Activated naive CD4-positive, alpha-beta T cell treated with anti-CD3 and anti-CD28 coated beads, Interleukin-2, amount 50 U/mL, for 24 hours (primary cell): Measurements from ENCODE around the gene CLMP.
A peak's percentile ranks its signal among the peaks of the same experiment; 100 is the strongest.

ENCODE experiments used
- H3K27ac Mint-ChIP-seq: one replicate; pipeline ENCODE4 v1.8.0; 2021; ENCODE audit warnings: mild to moderate bottlenecking, mixed read lengths
- H3K27me3 Mint-ChIP-seq: one replicate; pipeline ENCODE4 v1.8.0; 2021; ENCODE audit warnings: mixed read lengths
- H3K36me3 Mint-ChIP-seq: one replicate; pipeline ENCODE4 v1.8.0; 2021; ENCODE audit warnings: mixed read lengths
- H3K4me1 Mint-ChIP-seq: one replicate; pipeline ENCODE4 v1.8.0; 2021; ENCODE audit warnings: mixed read lengths
- H3K4me3 Mint-ChIP-seq: one replicate; pipeline ENCODE4 v1.8.0; 2021; ENCODE audit warnings: mild to moderate bottlenecking, mixed read lengths
- H3K9me3 Mint-ChIP-seq: one replicate; pipeline ENCODE4 v1.8.0; 2021; ENCODE audit warnings: mixed read lengths

Gene CLMP

DNA sequence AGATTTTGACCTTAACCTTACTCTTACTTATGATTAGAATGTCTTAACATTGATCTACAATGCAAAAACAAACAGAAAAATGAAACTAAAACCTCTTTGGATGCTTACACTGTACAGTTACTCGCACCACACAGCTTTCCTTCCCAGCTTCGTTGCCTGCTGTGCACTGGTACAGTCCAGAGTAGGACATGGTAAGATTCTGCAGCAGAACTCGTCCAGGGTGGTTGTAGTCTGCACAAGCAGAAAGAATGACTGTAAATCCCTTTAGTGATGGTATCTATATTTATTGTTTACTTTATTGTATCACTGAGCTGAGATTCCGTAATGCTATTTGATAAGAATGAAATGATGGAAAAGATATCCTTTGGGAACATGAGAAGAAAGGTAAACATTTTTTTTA lies 112.1 kb downstream of the CLMP start:
- Mint-ChIP-seq H3K9me3 (no peaks in the 10 kb centered on the region), H3K27ac (peak overlapping the region; percentile 15), H3K36me3 (no peaks in the 10 kb centered on the region), H3K4me3 (peak overlapping the region; percentile 68), H3K4me1 (peaks cover 50% of the 10 kb centered on the region), H3K27me3 (no peaks in the 10 kb centered on the region)

DNA sequence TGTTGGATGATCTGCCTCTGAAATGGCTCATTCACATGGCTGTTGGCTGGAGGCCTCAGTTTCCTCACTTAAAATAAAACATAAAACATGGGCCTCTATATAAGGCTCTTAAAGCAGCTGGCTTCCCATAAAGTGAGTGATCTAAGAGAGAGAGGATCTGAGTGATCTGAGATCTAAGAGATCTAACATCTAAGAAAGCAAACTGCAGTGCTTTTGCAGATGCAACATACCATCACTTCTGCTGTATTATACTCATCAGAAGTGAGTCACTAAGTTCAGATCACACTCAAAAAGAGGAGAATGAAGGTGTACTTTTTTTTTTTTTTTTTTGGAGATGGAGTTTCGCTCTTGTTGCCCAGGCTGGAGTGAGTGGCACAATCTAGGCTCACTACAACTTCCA lies 115.0 kb downstream of the CLMP start:
- Mint-ChIP-seq H3K4me1 (peaks cover 35% of the 10 kb centered on the region), H3K27me3 (no peaks in the 10 kb centered on the region), H3K27ac (no peak overlapping the region), H3K4me3 (no peak overlapping the region), H3K36me3 (no peaks in the 10 kb centered on the region), H3K9me3 (no peaks in the 10 kb centered on the region)

DNA sequence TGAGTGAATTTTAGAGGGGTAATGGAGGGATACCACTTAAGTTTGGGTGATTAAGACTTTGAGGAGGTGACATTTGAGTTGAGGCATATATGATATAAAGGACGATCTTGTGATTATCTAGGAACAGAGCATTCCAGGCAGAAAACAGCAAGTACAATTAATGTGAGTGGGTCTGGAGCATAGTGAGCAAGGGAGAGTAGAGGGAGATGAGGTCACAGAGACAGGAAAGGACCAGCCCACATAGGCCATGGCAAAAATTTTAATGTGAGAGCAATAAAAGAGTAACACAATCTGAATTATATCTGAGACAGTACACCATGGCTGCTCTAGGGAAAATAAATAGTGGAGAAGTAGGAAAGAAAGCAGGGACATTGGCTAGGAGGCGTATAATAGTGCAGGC lies 118.6 kb downstream of the CLMP start:
- Mint-ChIP-seq H3K9me3 (no peaks in the 10 kb centered on the region), H3K4me1 (peaks cover 34% of the 10 kb centered on the region), H3K4me3 (no peak overlapping the region), H3K27me3 (no peaks in the 10 kb centered on the region), H3K36me3 (no peaks in the 10 kb centered on the region), H3K27ac (no peak overlapping the region)

DNA sequence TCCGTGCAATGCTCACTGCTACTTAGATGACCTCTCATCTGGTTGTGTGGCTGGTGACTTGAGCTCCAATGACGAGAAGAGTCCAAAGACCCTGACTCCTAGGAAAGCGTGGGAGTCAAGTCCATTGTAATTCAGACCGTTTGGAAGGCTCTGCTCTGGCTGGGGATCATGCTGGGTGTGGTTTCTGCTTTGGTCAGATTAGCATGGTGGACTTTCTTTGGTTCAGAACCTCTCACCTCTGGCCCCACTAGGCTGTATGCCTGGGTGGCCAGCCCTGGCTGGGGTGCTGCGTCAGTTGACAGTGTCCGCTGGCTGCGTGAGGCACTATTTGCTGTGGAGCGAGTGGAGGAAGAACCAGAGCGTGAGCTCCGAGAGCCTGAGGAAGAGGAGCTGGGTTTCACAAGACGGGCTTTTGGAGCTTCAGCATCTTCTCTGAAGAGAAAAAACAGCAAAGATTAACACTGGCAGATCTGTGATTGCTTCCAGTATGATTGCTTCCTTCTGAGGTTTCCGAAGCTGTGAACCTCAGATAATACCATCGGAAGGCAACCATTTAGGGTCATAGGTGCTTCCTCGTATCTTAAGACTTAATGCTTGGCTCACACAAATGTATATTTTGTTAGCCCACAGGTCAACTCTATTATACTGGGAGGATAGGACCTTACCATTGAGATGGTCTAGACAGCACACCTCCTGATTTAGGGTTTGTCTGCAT lies 121.5 kb downstream of the CLMP start:
- Mint-ChIP-seq H3K36me3 (no peaks in the 10 kb centered on the region), H3K27ac (peak overlapping the region; percentile 47), H3K9me3 (no peaks in the 10 kb centered on the region), H3K4me3 (no peak overlapping the region), H3K27me3 (no peaks in the 10 kb centered on the region), H3K4me1 (peaks cover 57% of the 10 kb centered on the region)

DNA sequence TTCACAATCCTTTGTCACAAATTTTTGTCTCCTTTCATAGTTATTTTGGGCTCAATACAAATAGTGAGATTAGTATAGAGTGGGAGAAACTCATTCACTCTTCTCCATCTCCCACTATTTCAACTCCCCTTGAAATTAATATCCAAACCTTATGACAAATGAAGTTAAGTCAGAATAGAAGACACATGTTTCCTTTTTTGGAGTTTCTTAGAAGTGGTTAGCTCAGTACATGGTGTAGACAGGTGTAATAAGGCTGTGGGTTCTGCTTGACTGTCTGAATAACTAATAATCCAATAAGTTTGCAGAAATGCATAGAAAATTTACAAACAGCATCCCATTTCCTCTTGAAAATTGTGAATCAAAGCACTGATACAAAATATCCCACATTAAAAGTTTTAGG lies 122.3 kb downstream of the CLMP start:
- Mint-ChIP-seq H3K9me3 (no peaks in the 10 kb centered on the region), H3K4me1 (peaks cover 60% of the 10 kb centered on the region), H3K27ac (peak overlapping the region; percentile 76), H3K4me3 (peak overlapping the region; percentile 9), H3K27me3 (no peaks in the 10 kb centered on the region), H3K36me3 (no peaks in the 10 kb centered on the region)

- no peaks in the 10 kb centered on the region for H3K36me3 Mint-ChIP-seq
- H3K27me3 Mint-ChIP-seq, result no peaks in the 10 kb centered on the region
- peaks cover 60% of the 10 kb centered on the region for H3K4me1 Mint-ChIP-seq
- peak overlapping the region; percentile 76 for H3K27ac Mint-ChIP-seq
- no peaks in the 10 kb centered on the region for H3K9me3 Mint-ChIP-seq
- H3K4me3 Mint-ChIP-seq, result no peak overlapping the region
Measured at GRCh38 chr11:123072332-123072761, 122.7 kb downstream of the CLMP start.

DNA sequence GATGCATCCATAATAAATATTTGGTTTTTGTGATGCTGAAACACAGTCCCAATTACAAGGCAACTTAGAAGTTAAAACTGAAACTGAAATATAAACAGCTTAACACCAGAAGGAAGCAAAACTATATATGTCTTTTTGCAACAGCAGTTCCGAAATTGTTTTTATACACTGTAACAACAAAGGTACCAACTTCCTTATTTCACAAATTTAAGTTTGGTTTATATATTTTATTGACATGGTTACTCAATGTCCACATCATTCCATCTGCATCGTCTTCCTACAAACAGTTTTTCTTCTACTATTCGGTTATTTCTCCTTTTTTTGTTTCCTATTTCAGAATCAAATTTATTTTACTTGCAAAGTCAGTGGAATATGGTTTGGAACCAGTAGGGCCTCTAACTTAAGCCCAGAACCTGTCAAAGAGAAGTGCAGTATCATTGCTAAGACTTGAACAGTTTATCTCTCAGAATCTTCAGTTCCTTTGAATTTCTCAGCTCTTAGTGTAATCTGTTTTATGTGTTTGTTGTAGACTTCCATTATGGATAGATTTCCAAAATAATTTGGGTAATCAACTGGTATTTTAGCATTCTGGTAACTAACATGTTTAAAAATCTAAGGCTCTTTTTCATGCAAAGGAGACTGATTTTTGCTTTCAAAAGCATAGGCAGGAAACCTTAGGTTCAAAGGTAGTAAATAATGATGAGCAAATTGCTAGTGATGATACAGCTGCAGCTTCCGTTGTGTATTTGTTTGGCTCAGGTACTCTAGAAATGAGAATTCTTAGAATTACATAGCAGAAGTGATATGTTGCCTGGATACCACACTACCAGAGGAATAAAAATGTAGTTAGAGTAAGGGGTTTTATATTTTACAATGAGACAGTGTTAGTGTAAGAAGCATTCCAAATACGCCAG lies 124.9 kb downstream of the CLMP start:
- Mint-ChIP-seq H3K27me3 (no peaks in the 10 kb centered on the region), H3K9me3 (no peaks in the 10 kb centered on the region), H3K36me3 (no peaks in the 10 kb centered on the region), H3K4me3 (peak overlapping the region; percentile 89), H3K4me1 (peaks cover 65% of the 10 kb centered on the region), H3K27ac (peak overlapping the region; percentile 92)

DNA sequence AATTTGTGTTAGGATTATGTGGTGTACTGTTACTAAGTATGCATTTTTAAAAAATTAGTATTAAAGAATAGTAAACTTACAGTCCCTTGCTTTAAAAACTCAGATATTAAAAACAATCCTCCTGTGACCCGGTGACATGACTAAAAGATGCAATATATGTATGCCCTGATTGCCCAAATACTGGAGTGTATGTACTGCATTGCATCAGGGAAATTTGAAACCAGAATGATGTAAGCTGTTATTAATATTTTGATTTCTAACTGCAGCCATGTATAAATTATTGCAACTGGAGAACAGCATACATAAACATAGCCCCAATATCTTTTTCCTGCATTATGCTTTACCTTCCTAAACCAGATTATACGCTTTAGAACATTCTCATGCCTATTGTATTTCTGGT lies 129.4 kb downstream of the CLMP start:
- peaks cover 45% of the 10 kb centered on the region for H3K4me1 Mint-ChIP-seq
- peak overlapping the region; percentile 86 for H3K27ac Mint-ChIP-seq
- no peaks in the 10 kb centered on the region for H3K9me3 Mint-ChIP-seq
- H3K36me3 Mint-ChIP-seq, result peaks cover 12% of the 10 kb centered on the region
- no peaks in the 10 kb centered on the region for H3K27me3 Mint-ChIP-seq
- H3K4me3 Mint-ChIP-seq, result peak overlapping the region; percentile 47

GRCh38 chr11:123063826-123064657 lies 131.0 kb downstream of the CLMP start:
- peak overlapping the region; percentile 98 for H3K27ac Mint-ChIP-seq
- H3K27me3 Mint-ChIP-seq, result no peaks in the 10 kb centered on the region
- peak overlapping the region; percentile 99 for H3K4me3 Mint-ChIP-seq
- H3K36me3 Mint-ChIP-seq, result peaks cover 28% of the 10 kb centered on the region
- peaks cover 31% of the 10 kb centered on the region for H3K4me1 Mint-ChIP-seq
- H3K9me3 Mint-ChIP-seq, result no peaks in the 10 kb centered on the region

GRCh38 chr11:123062892-123063825 lies 131.9 kb downstream of the CLMP start:
- no peaks in the 10 kb centered on the region for H3K9me3 Mint-ChIP-seq
- peak overlapping the region; percentile 99 for H3K4me3 Mint-ChIP-seq
- H3K4me1 Mint-ChIP-seq, result peaks cover 31% of the 10 kb centered on the region
- peaks cover 37% of the 10 kb centered on the region for H3K36me3 Mint-ChIP-seq
- no peaks in the 10 kb centered on the region for H3K27me3 Mint-ChIP-seq
- H3K27ac Mint-ChIP-seq, result peak overlapping the region; percentile 98

- Mint-ChIP-seq H3K27ac (peak overlapping the region; percentile 98), H3K4me1 (peaks cover 39% of the 10 kb centered on the region), H3K27me3 (no peaks in the 10 kb centered on the region), H3K4me3 (peak overlapping the region; percentile 99), H3K36me3 (peaks cover 44% of the 10 kb centered on the region), H3K9me3 (no peaks in the 10 kb centered on the region)
Measured at GRCh38 chr11:123062158-123062891, 132.7 kb downstream of the CLMP start.

DNA sequence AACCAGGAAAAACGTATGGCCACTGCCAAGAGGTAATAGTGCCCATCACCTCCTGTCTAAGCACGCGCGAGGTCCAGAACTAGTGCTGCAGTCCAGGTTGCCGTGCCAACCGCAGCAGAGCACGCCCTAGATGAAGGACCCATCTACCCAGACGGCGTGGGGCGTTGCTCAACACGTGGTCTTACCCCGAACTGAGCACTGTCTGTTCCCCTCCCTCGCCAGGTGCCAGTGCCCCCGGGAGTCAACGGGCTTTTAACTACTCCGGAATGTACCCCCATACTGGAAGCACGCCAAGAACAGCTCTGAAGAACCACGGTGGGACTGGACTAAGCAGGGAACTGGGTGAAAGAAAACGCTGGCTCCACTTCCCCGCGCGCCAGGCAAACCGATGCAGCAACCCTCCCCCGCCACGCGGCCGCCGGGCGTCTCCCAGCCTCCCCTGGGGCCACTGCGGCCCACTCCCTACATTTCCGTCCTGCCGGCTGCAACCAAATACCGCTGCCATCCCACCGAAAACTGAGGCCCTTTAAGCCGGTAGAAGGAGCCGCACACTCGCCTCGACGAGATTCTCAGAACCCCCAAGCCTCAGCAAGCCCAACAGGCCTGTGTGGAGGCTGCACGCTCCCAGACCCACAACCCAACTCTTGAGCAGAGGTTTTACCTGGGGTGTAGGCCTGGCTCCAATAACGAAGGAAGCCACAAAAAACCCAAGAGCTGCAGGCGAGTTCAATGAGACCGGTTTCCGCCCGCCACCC lies 133.5 kb downstream of the CLMP start, which contains the start of gene HSPA8:
HSPA8 (minus strand) TSS at position 734 of the 755 bp plus-strand sequence. CDS start 812 bp downstream, outside the sequence.
- no peaks in the 10 kb centered on the region for H3K9me3 Mint-ChIP-seq
- no peaks in the 10 kb centered on the region for H3K27me3 Mint-ChIP-seq
- H3K4me1 Mint-ChIP-seq, result peaks cover 46% of the 10 kb centered on the region
- peaks cover 46% of the 10 kb centered on the region for H3K36me3 Mint-ChIP-seq
- peak within 1 kb of the TSS; percentile 99 for H3K4me3 Mint-ChIP-seq
- peak within 1 kb of the TSS; percentile 98 for H3K27ac Mint-ChIP-seq

DNA sequence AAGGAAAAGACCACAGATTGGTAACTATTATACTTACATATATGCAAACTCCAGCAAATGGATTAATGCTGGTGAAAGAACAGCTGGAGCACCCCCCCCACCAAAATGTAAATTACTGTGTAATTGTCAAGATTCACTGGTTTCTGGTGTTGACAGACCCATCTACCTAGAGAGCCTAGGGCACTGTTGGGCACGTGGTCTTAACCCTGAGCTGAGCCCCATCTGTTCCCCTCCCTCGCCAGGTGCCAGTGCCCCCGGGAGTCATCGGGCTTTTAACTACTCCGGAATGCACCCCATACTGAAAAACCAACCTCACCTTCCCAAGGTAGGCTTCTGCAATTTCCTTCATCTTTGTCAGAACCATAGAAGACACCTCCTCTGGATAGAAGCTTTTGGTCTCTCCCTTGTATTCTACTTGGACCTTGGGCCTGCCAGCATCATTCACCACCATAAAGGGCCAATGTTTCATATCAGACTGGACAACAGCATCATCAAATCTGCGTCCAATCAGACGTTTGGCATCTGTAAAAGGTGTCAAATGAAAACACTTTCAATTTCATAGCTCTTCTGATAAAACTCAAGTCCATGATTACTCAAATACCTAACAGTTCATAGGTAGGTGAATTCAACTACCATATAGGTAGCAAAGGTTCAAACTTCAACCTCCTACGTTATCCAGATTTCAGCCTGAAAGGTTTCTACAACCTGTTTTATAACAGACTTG lies 134.6 kb downstream of the CLMP start:
- H3K4me1 Mint-ChIP-seq, result peaks cover 48% of the 10 kb centered on the region
- H3K36me3 Mint-ChIP-seq, result peaks cover 46% of the 10 kb centered on the region
- no peaks in the 10 kb centered on the region for H3K9me3 Mint-ChIP-seq
- H3K4me3 Mint-ChIP-seq, result peak overlapping the region; percentile 99
- no peaks in the 10 kb centered on the region for H3K27me3 Mint-ChIP-seq
- peak overlapping the region; percentile 98 for H3K27ac Mint-ChIP-seq
